Gastroesophageal sphincter (tissue), 4 donors: ENCODE results near the gene TMEM163. TPM values are rescaled to one million over a fixed set of nuclear protein-coding genes. Genes with fewer than 3 reads are reported as not detected.

Experiments used
- ATAC-seq: fragments of 150-250 bp; one replicate; pipeline ENCODE4 v1.9.1; 2016; ENCODE audit warnings: mild to moderate bottlenecking, moderate library complexity
- H3K27ac ChIP-seq, 4 donors: fragments of 200-600 bp; sonication (generic) in 3 of 4; 1 replicate in 3 of 4; 2 replicates in 1 of 4; pipeline ENCODE4 v1.5.1; 2016 to 2019
- H3K27me3 ChIP-seq: fragments of 200-600 bp; sonication (generic); one replicate; pipeline ENCODE4 v1.5.1; 2019
- H3K36me3 ChIP-seq, 2 donors: fragments of 200-600 bp; sonication (generic); one replicate each; pipeline ENCODE4 v1.5.1; 2019; ENCODE audit warnings: control low read depth in 1 of 2
- H3K4me1 ChIP-seq, 3 donors: fragments of 200-600 bp; sonication (generic); 1 replicate in 2 of 3; 2 replicates in 1 of 3; pipeline ENCODE4 v1.5.1; 2016 to 2019; ENCODE audit warnings: control low read depth in 2 of 3
- H3K4me3 ChIP-seq, 2 donors: fragments of 200-600 bp; sonication (generic); one replicate each; pipeline ENCODE4 v1.5.1; 2019; ENCODE audit warnings: mild to moderate bottlenecking in 1 of 2, moderate library complexity in 1 of 2
- H3K9me3 ChIP-seq, 3 donors: fragments of 200-600 bp; sonication (generic); one replicate each; pipeline ENCODE4 v1.5.1; 2017 to 2019; ENCODE audit warnings: control low read depth in 2 of 3
- EP300 ChIP-seq: sonication (generic); formaldehyde crosslinking; IDR thresholded peaks from one replicate; pipeline ENCODE4 v1.6.1; 2017; ENCODE audit warnings: antibody characterized with exemption, mild to moderate bottlenecking
- POLR2A ChIP-seq, 2 donors: fragments of 450-650 bp; IDR thresholded peaks; one replicate each; pipeline ENCODE4 v1.6.1; 2017; ENCODE audit warnings: antibody characterized with exemption in 2 of 2, mild to moderate bottlenecking in 2 of 2, moderate library complexity in 1 of 2
- POLR2AphosphoS5 ChIP-seq: sonication (generic); formaldehyde crosslinking; IDR thresholded peaks from one replicate; pipeline ENCODE4 v1.6.1; 2017; ENCODE audit warnings: antibody characterized with exemption
- WGBS, 2 donors: methylation state at CpG; one replicate each; pipeline ENCODE4 v1.1.5; 2018; ENCODE audit warnings: low coverage in 1 of 2; 5-methylcytosine and 5-hydroxymethylcytosine counted together
- total RNA-seq, 4 donors: library from RNA; depleted of rRNA; stranded (reverse); fragments of >200 nt; gene quantifications; one replicate each; pipeline ENCODE4 v1.1.0, GENCODE V29; 2016
- TF ChIP-seq, protein P1 (sequence below), 4 experiments: fragments of 200-600 bp in 2 of 4; fragments of 450-650 bp in 2 of 4; sonication (generic) in 1 of 4; IDR thresholded peaks; one replicate each; pipeline ENCODE4 v1.5.1; 2017 to 2019; ENCODE audit warnings: antibody characterized with exemption in 4 of 4, mild to moderate bottlenecking in 2 of 4, moderate library complexity in 2 of 4

The TMEM163 gene
- total RNA-seq, 4 donors from 2014 or later = 0.27 to 2.5 (median 0.60) TPM

DNA sequence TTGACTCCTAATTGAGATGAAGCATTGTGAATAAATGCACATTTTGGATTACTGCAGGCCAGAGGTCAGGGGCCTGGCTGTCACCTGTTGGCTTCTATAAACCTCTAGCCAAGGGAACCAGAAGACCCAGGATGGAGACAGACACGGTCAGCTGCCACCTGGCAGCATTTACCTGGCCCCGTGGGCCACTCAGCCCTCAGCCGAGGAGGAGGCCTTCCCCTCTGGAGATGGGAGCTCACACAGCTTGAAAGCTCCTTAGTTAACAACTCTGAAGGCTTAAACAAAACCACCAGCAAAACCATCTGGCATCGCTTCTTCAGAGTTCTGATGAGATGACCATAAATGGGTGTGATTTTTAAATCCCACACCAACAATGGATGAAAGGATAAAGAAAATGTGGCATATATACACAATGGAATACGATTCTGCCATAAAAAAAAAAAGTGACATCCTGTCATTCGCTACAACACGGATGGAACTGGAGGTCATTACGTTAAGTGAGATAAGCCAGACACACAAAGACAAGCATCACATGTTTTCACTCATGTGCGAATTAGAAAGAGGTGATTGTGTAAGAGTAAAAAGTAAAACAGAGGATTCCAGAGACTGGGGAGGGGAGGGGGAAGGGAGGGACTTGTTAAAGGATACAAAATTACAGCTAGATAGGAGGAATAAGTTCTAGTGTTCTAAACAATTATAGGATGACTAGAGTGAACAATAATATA, 218.4 kb downstream of the TMEM163 start:
- H3K4me1 ChIP-seq = no peaks in the 10 kb centered on the region
- H3K36me3 ChIP-seq = no peaks in the 10 kb centered on the region
- no peaks in the 10 kb centered on the region for H3K9me3 ChIP-seq
- ATAC-seq = no peak
- H3K27ac ChIP-seq = no peak overlapping the region
- H3K27me3 ChIP-seq = no peaks in the 10 kb centered on the region
- no peak overlapping the region for H3K4me3 ChIP-seq
- 53 to 62% methylated on average over 5 to 7 of the region's 9 CpGs for WGBS, 2 donors
- no peak for TF ChIP-seq POLR2A (IDR thresholded peaks at IDR 0.05)
- TF ChIP-seq, protein P1, sequence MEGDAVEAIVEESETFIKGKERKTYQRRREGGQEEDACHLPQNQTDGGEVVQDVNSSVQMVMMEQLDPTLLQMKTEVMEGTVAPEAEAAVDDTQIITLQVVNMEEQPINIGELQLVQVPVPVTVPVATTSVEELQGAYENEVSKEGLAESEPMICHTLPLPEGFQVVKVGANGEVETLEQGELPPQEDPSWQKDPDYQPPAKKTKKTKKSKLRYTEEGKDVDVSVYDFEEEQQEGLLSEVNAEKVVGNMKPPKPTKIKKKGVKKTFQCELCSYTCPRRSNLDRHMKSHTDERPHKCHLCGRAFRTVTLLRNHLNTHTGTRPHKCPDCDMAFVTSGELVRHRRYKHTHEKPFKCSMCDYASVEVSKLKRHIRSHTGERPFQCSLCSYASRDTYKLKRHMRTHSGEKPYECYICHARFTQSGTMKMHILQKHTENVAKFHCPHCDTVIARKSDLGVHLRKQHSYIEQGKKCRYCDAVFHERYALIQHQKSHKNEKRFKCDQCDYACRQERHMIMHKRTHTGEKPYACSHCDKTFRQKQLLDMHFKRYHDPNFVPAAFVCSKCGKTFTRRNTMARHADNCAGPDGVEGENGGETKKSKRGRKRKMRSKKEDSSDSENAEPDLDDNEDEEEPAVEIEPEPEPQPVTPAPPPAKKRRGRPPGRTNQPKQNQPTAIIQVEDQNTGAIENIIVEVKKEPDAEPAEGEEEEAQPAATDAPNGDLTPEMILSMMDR (IDR thresholded peaks at IDR 0.05) = no peak
- TF ChIP-seq POLR2AphosphoS5 = no peak
- TF ChIP-seq EP300 = no peak

DNA sequence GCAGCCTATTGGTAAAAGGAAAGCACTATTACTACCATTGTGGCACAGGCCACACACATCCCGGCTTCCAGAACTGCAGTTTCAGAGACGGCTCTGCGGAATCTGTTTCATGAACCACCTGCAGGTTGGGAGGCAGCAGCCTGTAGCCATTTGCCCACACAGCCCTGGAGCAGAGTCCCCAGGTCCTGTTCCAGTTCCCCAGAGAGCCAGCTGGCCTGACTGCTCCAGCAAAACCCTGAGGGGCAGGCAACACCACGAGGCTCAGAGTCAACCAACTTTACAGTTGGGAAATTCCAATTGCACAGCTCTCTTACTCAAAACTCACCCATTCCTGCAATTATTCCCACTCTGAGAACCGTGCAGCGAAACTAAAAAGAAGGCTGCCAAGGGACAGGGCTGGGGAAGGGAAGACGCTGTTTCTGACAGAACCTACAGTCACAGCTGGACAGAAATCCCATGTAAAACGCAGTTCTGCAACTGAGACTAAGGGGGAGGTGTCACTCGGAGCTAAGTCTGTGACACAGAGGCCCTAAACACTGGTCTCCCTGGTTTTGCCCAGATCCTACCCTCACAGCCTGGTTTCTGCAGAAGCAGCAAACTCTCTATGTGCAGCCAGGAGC, 219.4 kb downstream of the TMEM163 start:
- H3K4me3 ChIP-seq = no peak overlapping the region
- no peaks in the 10 kb centered on the region for H3K4me1 ChIP-seq
- no peaks in the 10 kb centered on the region for H3K36me3 ChIP-seq
- H3K27ac ChIP-seq = no peak overlapping the region
- no peaks in the 10 kb centered on the region for H3K9me3 ChIP-seq
- no peak for ATAC-seq
- no peaks in the 10 kb centered on the region for H3K27me3 ChIP-seq
- TF ChIP-seq, protein P1 (IDR thresholded peaks at IDR 0.05) = no peak
- no peak for TF ChIP-seq POLR2A (IDR thresholded peaks at IDR 0.05)
- WGBS, 2 donors = 52% methylated on average over 8 of the region's 9 CpGs; no CpG with 5 or more reads in 1 of the 2 donors

DNA sequence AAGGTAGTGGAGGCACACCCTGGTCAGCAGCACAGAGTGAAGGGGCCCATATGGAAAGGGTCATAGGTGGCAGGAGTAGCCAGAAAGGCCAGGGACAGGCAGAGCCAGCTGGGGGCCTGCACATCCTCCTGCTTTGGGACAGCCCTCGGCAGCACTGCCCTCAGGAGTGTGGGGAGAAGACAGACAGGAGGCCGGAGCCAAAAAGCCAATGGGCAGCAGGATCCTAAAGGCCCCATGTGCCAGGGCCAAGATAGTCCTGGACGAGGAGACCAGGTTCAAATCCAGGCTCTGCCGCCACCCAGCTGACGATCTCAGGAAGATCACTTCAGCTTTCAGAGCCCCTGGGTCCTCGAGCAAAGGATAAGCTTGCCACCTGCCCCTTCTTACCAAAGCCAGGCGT, 220.1 kb downstream of the TMEM163 start:
- no peaks in the 10 kb centered on the region for H3K27me3 ChIP-seq
- H3K9me3 ChIP-seq = no peaks in the 10 kb centered on the region
- no CpG with 5 or more reads among the region's 7 CpGs for WGBS, 2 donors
- ATAC-seq = no peak
- no peaks in the 10 kb centered on the region for H3K36me3 ChIP-seq
- H3K4me3 ChIP-seq = no peak overlapping the region
- TF ChIP-seq POLR2AphosphoS5 (no peak), EP300 (no peak), POLR2A (IDR thresholded peaks at IDR 0.05) (no peak)
- TF ChIP-seq, protein P1 (IDR thresholded peaks at IDR 0.05) = no peak
- H3K27ac ChIP-seq = no peak overlapping the region
- H3K4me1 ChIP-seq = no peaks in the 10 kb centered on the region

DNA sequence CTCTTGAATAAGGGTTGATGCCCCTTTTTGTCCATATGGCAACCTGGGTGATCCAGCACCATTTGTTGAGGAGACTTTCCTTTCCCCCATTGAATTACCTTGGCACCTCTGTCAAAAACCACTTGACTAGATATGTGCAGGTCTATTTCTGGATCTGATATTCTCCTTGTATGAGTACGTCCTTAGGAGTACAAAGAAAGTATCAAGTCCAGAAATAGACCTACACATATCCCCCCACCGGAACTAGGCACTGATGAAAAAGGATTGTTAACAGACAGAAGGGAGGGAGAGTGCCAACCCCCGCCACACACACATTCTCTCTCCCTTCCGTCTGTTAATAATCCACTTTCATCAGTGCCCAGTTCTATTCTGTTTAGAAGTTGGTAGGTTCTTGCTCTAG, 225.0 kb downstream of the TMEM163 start:
- no peak for ATAC-seq
- H3K27ac ChIP-seq = no peak overlapping the region
- H3K36me3 ChIP-seq = no peaks in the 10 kb centered on the region
- peaks cover 7% of the 10 kb centered on the region for H3K27me3 ChIP-seq
- H3K9me3 ChIP-seq = no peaks in the 10 kb centered on the region
- H3K4me1 ChIP-seq = no peaks in the 10 kb centered on the region
- no peak for TF ChIP-seq POLR2AphosphoS5
- TF ChIP-seq, protein P1 (IDR thresholded peaks at IDR 0.05) = no peak
- TF ChIP-seq POLR2A (IDR thresholded peaks at IDR 0.05) = no peak
- WGBS, 2 donors = 75 to 95% methylated on average over 3 to 4 of the region's 4 CpGs
- H3K4me3 ChIP-seq = no peak overlapping the region
